NCI-H1694 treated with DMSO at 0.1 percent for 48 hours (cell line): Measurements from ENCODE around the gene ITGA1.

ENCODE experiments used
- DNase-seq: peaks from one replicate; lab custom pipeline; 2025; lab: John Stamatoyannopoulos, UW

The ITGA1 gene

DNA sequence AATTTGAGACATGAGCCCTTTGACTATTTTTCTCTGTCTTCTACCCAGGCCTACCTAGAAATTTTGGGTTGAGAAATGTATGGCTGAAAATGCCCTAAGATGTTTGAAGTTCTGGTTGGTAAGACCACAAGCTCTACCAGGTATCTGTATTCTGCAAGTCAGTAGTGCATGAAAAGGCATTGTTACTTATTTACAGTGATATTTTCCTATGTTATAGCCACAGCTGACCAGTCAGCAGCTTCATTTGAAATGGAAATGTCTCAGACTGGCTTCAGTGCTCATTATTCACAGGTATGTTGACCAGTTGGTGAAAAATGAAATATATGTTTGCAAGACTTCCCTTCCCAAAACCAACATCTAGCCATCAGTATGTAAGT, 109.5 kb downstream of the ITGA1 start:
- DNase-seq = no peak

GRCh38 chr5:52898961-52899680, 111.4 kb downstream of the ITGA1 start:
- no peak for DNase-seq

DNA sequence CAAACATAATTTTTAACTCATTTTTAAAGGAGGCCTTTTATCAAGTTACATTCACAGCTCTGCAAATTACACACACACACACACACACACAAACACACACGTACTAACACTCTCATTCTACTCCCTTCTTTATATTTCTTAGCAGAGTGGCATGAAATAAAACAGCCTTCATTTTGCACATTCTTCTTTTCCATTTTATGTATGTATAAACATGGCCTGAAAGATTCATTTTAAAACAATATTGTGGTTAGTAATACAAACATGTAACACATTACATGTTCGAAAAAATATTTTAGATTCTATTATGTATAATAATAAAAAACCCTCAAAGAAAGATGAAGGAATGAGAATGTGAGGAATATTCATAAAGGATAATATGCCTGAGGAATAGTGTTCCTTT, 115.4 kb downstream of the ITGA1 start:
- no peak for DNase-seq

GRCh38 chr5:52906343-52906742, 118.6 kb downstream of the ITGA1 start:
- DNase-seq = no peak

GRCh38 chr5:52906845-52907244, 119.1 kb downstream of the ITGA1 start:
- no peak for DNase-seq

DNA sequence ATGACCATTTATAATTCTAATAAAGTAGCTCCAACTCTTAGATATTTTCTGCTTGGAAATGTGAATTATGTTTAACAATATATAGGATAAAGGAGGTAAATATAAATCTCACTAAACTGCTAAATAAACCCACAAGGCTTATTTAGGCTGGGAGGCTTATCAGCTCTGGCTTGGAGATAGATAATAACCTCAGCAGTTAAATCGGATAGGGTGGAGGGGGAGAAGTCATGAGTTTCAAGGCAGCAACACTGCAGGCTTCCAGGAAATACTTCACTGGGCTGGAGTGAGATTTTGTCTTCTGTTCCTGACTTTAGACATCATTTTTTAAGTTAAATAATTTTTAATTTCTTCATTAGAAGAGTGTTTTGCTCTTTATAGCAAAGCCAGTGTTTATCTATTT, 121.5 kb downstream of the ITGA1 start:
- DNase-seq = no peak

- no peak for DNase-seq
Measured at GRCh38 chr5:52910071-52910470, 122.4 kb downstream of the ITGA1 start.

GRCh38 chr5:52915176-52915875, 127.6 kb downstream of the ITGA1 start:
- peak; percentile 92 for DNase-seq

- DNase-seq = no peak
Measured at GRCh38 chr5:52920929-52921328, 133.2 kb downstream of the ITGA1 start.

- no peak for DNase-seq
Measured at GRCh38 chr5:52922384-52922783, 134.7 kb downstream of the ITGA1 start.

GRCh38 chr5:52924456-52924855, 136.7 kb downstream of the ITGA1 start:
- no peak for DNase-seq

DNA sequence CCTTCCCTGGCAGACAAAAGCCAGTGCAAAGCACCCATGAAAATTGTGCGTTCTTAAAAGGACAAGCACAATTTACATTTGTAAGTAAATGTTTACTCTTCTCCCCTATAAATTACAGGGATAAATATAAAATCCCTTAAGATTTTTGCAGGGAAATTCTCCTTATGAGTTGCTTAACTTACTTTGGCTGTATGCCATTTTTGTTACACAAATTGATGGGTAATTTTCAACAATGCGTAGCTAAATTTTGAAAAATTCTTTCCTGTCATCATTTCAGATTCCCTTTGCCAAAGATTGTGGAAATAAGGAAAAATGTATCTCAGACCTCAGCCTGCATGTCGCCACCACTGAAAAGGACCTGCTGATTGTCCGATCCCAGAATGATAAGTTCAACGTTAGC, 137.3 kb downstream of the ITGA1 start:
- DNase-seq = no peak

DNA sequence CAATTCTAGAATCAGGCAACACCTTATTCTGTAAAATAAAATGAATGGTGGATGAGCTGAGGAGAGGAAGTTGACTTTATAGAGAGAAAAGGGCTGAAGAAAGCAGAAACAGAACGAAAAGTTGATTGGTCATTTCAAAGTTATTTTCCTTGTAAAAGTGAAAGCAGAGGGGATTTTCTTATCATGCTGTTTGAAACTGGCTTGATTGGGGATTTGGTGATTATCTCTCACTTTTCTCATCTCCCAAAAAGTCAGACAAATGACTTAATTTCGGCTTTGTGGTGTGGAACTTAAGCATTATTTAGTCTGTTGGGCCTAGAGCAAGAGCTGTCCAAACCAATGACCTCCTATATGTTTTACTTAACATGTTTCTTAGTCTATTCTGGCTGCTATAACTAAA, 141.0 kb downstream of the ITGA1 start:
- DNase-seq = no peak

- no peak for DNase-seq
Measured at GRCh38 chr5:52938226-52938625, 150.5 kb downstream of the ITGA1 start.

DNA sequence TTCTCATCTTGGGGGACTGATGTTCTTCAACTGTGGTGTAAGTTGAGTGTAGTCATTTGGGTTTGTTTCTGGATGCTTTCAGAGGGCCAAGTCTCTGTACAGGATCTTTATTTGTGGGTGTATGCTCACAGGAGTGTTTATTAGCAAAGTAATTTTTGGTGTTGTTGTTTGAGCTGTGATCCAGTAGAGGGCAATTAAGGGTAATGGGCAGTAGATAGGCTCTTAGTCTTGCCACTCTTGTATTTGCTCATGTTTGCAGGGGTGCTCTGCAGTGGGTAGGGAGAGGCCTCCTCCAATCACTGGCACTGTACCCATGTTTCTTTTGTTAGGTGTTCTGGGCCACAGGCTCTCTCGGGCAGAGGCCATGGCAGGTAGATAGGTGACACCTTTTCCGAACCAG, 155.6 kb downstream of the ITGA1 start:
- DNase-seq = no peak

DNA sequence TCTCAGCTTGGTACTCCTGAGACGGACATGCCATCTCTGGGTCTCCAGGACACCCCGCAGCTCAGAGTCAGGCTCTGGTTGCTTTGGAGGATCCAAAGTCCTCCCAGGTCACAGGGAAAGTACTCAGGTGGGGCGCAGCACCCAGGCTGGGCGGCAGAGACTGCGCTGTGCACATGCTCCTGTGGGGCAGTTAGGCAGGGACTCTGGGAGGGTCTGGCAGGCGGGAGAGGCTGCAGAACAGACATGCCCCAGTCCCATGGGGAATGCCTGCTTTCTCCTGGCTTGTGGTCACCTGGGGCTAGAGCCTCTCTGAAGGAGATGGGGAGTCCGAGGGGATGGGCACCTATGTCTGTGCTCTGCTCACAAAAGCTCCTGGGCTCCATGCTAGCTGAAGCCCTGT, 156.1 kb downstream of the ITGA1 start:
- no peak for DNase-seq

GRCh38 chr5:52945040-52945439, 157.3 kb downstream of the ITGA1 start:
- DNase-seq = no peak

DNA sequence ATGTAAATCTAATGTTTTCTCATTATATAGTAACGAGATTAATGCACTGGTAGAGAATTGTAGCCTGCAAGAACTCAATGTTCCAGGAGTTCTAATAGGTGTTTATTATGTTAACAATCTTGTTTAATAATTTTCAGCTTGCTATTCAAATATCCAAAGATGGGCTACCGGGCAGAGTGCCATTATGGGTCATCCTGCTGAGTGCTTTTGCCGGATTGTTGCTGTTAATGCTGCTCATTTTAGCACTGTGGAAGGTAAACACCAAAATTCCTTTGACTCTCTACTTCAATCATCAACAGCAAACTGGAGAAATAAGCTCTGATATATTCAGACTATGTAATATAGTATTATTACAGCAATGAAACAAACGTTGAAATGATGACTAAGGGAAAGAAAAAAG, 159.5 kb downstream of the ITGA1 start:
- no peak for DNase-seq

DNA sequence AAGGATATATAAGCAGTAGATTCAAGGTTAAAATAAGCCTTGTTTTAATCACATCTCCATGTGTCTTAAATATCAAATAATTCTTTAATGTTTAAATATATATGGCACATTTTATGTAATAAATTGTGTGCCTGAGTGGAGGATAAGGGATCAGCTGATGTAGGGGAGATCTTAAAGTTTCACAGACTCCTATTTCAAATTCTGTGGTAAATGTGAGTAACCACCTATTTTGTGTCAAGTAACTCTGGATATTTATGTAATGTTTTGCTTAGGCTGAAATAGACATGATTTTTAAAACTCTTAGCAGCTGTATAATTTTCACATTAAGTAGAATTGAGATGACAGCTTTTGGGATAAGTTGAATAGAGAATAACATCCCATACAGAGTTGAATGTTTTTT, 160.1 kb downstream of the ITGA1 start:
- no peak for DNase-seq

DNA sequence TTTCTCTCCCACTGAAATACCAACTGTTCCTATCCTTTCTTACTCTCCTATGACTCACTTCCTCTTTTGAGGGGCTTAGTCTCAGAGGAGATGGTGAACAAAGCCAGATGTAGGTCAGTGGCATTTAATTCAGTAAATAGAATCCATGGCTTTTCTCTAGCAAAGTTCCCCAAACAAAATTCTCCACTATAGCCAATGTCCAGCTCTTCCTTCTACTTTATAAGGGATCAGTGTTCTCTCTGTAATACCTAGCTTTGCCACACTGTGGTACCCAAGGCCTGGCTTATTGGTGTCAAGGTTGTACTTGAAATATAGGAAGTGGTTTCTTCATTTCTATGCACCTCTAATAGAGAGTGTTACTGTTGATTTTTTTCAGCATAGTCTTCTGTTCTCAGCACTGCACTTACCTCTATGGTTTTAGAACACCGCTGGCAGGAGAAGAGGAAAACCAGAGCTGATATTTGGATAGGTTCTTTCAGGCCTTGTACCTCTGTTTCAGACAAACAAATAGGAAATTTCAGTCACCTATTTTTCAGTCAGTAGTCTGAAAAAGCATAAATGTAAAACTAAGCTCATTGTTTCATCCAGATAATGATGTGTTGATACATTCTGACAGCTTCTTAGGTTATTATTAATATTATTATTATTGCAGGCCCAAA, 160.8 kb downstream of the ITGA1 start:
- DNase-seq = peak; percentile 77

GRCh38 chr5:52950686-52951085, 163.0 kb downstream of the ITGA1 start:
- DNase-seq = no peak

DNA sequence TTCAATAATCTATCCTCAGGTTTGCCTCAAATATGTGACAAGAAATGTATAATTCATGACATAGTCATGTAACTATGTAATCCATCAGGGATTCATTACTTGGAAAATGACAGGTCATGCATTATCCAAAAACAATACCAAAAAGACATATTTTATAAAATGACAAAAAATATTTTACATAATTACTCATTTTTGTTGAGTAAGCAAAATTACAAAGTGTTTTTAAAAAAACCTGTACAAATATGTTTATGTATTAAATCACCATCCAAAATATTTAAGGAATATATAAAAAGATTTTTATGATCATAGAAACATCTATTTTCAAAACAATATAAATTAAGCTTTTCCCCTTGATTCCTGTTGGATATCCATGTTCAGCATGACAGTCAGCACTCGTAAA, 164.8 kb downstream of the ITGA1 start:
- DNase-seq = no peak

- DNase-seq = no peak
Measured at GRCh38 chr5:52956014-52956413, 168.3 kb downstream of the ITGA1 start.
